H1 (cell line): Measurements from ENCODE around the gene DYTN. TPM values are rescaled to one million over a fixed set of nuclear protein-coding genes. Genes with fewer than 3 reads are reported as not detected.

Experiments
- CTCF ChIA-PET: fragments of 300-600 bp; sonication (Branson Sonifier 250); formaldehyde crosslinking; loops from one replicate; lab custom pipeline; 2021; ENCODE audit not compliant: partially characterized antibody; lab: Charles Lee
- POLR2A ChIA-PET: fragments of 300-600 bp; sonication (Branson Sonifier 250); formaldehyde crosslinking; loops from one replicate; lab custom pipeline; 2021; ENCODE audit warnings: inconsistent platforms; ENCODE audit not compliant: partially characterized antibody; lab: Charles Lee
- DNase-seq, 2 experiments: peaks; one replicate each; pipeline versions ENCODE4 v3.0.0 to v3.0.0-alpha.2; 2010 to 2022; ENCODE audit warnings: low spot score in 2 of 2, low read depth in 1 of 2, mixed read lengths in 1 of 2
- FAIRE-seq: peaks from 2 replicates; lab custom pipeline; 2011; peaks lifted over from hg19 to GRCh38; lab: Jason Lieb, UNC
- H2AFZ ChIP-seq: 2 replicates; pipeline ENCODE4 v1.8.1; 2012; ENCODE audit warnings: low read length, inconsistent platforms
- H2AK5ac ChIP-seq: 2 replicates; pipeline ENCODE4 v1.6.1; 2013; ENCODE audit warnings: low read depth, low read length
- H2BK120ac ChIP-seq: replicated peaks from 2 replicates; pipeline ENCODE3; 2013; ENCODE audit warnings: low read depth, low read length, inconsistent platforms
- H2BK12ac ChIP-seq: 2 replicates; pipeline ENCODE4 v1.6.1; 2013; ENCODE audit warnings: low read depth, low read length
- H2BK15ac ChIP-seq: 2 replicates; pipeline ENCODE4 v1.6.1; 2013; ENCODE audit warnings: low read length
- H2BK20ac ChIP-seq: 2 replicates; pipeline ENCODE4 v1.6.1; 2013; ENCODE audit warnings: low read length
- H2BK5ac ChIP-seq: 2 replicates; pipeline ENCODE4 v1.6.1; 2013; ENCODE audit warnings: low read depth, low read length
- H3K14ac ChIP-seq: 2 replicates; pipeline ENCODE4 v1.6.1; 2013; ENCODE audit warnings: inconsistent platforms; ENCODE audit not compliant: insufficient read length
- H3K18ac ChIP-seq: 2 replicates; pipeline ENCODE4 v1.6.1; 2013; ENCODE audit warnings: low read length; ENCODE audit errors: extremely low read depth
- H3K23ac ChIP-seq: 2 replicates; pipeline ENCODE4 v1.6.1; 2013; ENCODE audit warnings: inconsistent platforms; ENCODE audit not compliant: insufficient read length
- H3K23me2 ChIP-seq: 2 replicates; pipeline ENCODE4 v1.6.1; 2013; ENCODE audit warnings: low read depth, low read length
- H3K27ac ChIP-seq: 2 replicates; pipeline ENCODE4 v1.6.1; 2011; ENCODE audit warnings: low read depth, low read length, inconsistent platforms
- H3K27me3 ChIP-seq, 4 experiments: replicated peaks in 1 of 4; 1 replicate in 1 of 4; 2 replicates in 3 of 4; pipeline versions ENCODE4 v1.6.1 to v1.8.1; 2011 to 2013; ENCODE audit warnings: low read length in 3 of 4, mild to moderate bottlenecking in 3 of 4, inconsistent platforms in 2 of 4, mixed read lengths in 2 of 4, moderate library complexity in 1 of 4; ENCODE audit not compliant: control insufficient read depth in 3 of 4, insufficient read depth in 3 of 4; ENCODE audit errors: extremely low read depth in 1 of 4
- H3K36me3 ChIP-seq, 4 experiments: 2 replicates each; pipeline versions ENCODE4 v1.6.1 to v1.8.1; 2011 to 2013; ENCODE audit warnings: mild to moderate bottlenecking in 4 of 4, low read length in 3 of 4, moderate library complexity in 2 of 4, control low read depth in 1 of 4, inconsistent platforms in 1 of 4; ENCODE audit not compliant: insufficient read depth in 4 of 4, control insufficient read depth in 2 of 4
- H3K4ac ChIP-seq: replicated peaks from 2 replicates; pipeline ENCODE3; 2013; ENCODE audit warnings: low read length, low read depth, mixed read lengths, inconsistent platforms; ENCODE audit not compliant: insufficient read length
- H3K4me1 ChIP-seq, 4 experiments: replicated peaks in 1 of 4; 1 replicate in 1 of 4; 2 replicates in 3 of 4; pipeline versions ENCODE4 v1.6.1 to v1.8.1; 2011 to 2013; ENCODE audit warnings: low read length in 3 of 4, inconsistent platforms in 2 of 4, mixed read lengths in 1 of 4; ENCODE audit not compliant: insufficient read depth in 4 of 4, control insufficient read depth in 3 of 4
- H3K4me2 ChIP-seq, 2 experiments: 2 replicates each; pipeline versions ENCODE4 v1.6.1 to v1.8.1; 2011 to 2013; ENCODE audit warnings: low read depth in 2 of 2, low read length in 2 of 2, control low read depth in 1 of 2, inconsistent platforms in 1 of 2, mild to moderate bottlenecking in 1 of 2; ENCODE audit not compliant: insufficient read depth in 1 of 2
- H3K4me3 ChIP-seq, 4 experiments: fragments of 200-600, 300-600 bp in 1 of 4; sonication (generic), shearing (Covaris generic), sonication (Bioruptor Twin) in 1 of 4; 2 replicates each; pipeline versions ENCODE4 v1.5.1 to v1.8.1; 2011 to 2016; ENCODE audit warnings: low read length in 4 of 4, low read depth in 3 of 4, control low read depth in 2 of 4, inconsistent platforms in 2 of 4, mild to moderate bottlenecking in 2 of 4, mixed read lengths in 1 of 4, moderate library complexity in 1 of 4; ENCODE audit not compliant: insufficient read depth in 2 of 4; ENCODE audit errors: extremely low read depth in 1 of 4
- H3K56ac ChIP-seq: replicated peaks from 2 replicates; pipeline ENCODE3; 2013; ENCODE audit warnings: low read depth, mild to moderate bottlenecking, mixed read lengths, low read length, inconsistent platforms; ENCODE audit not compliant: insufficient read length
- H3K79me1 ChIP-seq: 2 replicates; pipeline ENCODE4 v1.6.1; 2013; ENCODE audit warnings: low read depth, low read length, control low read depth
- H3K79me2 ChIP-seq, 2 experiments: 2 replicates each; pipeline versions ENCODE4 v1.6.1 to v1.8.1; 2012 to 2013; ENCODE audit warnings: low read length in 2 of 2, mild to moderate bottlenecking in 2 of 2, inconsistent platforms in 1 of 2; ENCODE audit not compliant: insufficient read depth in 2 of 2, control insufficient read depth in 1 of 2
- H3K9ac ChIP-seq, 4 experiments: replicated peaks in 1 of 4; 1 replicate in 1 of 4; 2 replicates in 3 of 4; pipeline versions ENCODE4 v1.6.1 to v1.8.1; 2011 to 2013; ENCODE audit warnings: low read depth in 3 of 4, low read length in 3 of 4, control low read depth in 2 of 4, mild to moderate bottlenecking in 2 of 4, moderate library complexity in 2 of 4, inconsistent platforms in 1 of 4; ENCODE audit errors: extremely low read depth in 1 of 4
- H3K9me3 ChIP-seq, 2 experiments: 2 replicates each; pipeline versions ENCODE4 v1.6.1 to v1.8.1; 2012 to 2013; ENCODE audit warnings: mild to moderate bottlenecking in 2 of 2, moderate library complexity in 2 of 2, control low read depth in 1 of 2, inconsistent platforms in 1 of 2, low read depth in 1 of 2, low read length in 1 of 2, mixed read lengths in 1 of 2; ENCODE audit not compliant: insufficient read depth in 2 of 2
- H4K20me1 ChIP-seq, 2 experiments: replicated peaks in 1 of 2; 2 replicates each; pipeline versions ENCODE3 to v1.8.1; 2011 to 2013; ENCODE audit warnings: inconsistent platforms in 2 of 2, low read length in 2 of 2, mild to moderate bottlenecking in 1 of 2; ENCODE audit not compliant: insufficient read depth in 2 of 2, control insufficient read depth in 1 of 2
- H4K5ac ChIP-seq: 2 replicates; pipeline ENCODE4 v1.6.1; 2013; ENCODE audit warnings: low read length, low read depth, mixed read lengths, inconsistent platforms; ENCODE audit not compliant: insufficient read length
- H4K8ac ChIP-seq: 2 replicates; pipeline ENCODE4 v1.8.0; 2013; ENCODE audit warnings: mild to moderate bottlenecking, moderate library complexity, low read length, inconsistent platforms; ENCODE audit not compliant: insufficient read depth; ENCODE audit errors: extremely low read depth
- H4K91ac ChIP-seq: replicated peaks from 2 replicates; pipeline ENCODE3; 2013; ENCODE audit warnings: low read length, mixed read lengths, inconsistent platforms; ENCODE audit not compliant: insufficient read length
- BCL11A ChIP-seq, 2 experiments: IDR thresholded peaks; one replicate each; pipeline ENCODE4 v1.6.1; 2011; ENCODE audit warnings: low read depth in 2 of 2, low read length in 2 of 2, mild to moderate bottlenecking in 2 of 2
- EZH2 ChIP-seq: fragments of 200-600 bp; sonication (generic); IDR thresholded peaks from 2 replicates; pipeline ENCODE4 v1.7.1; 2012; ENCODE audit warnings: low read depth, mild to moderate bottlenecking, moderate library complexity, low read length, inconsistent platforms; ENCODE audit not compliant: severe bottlenecking
- GTF2F1 ChIP-seq: IDR thresholded peaks from 2 replicates; pipeline ENCODE4 v1.6.1; 2012; ENCODE audit warnings: low read depth, low read length, improper control_type of control experiment, borderline replicate concordance
- JUN ChIP-seq: IDR thresholded peaks from 2 replicates; pipeline ENCODE4 v1.6.1; 2011; ENCODE audit warnings: low read depth, mild to moderate bottlenecking, improper control_type of control experiment, low read length
- KDM4A ChIP-seq: IDR thresholded peaks from one replicate; pipeline ENCODE4 v1.7.1; 2012; ENCODE audit warnings: low read depth, mild to moderate bottlenecking, moderate library complexity, low read length, inconsistent platforms; ENCODE audit not compliant: severe bottlenecking
- MAFK ChIP-seq: IDR thresholded peaks from 2 replicates; pipeline ENCODE4 v1.6.1; 2012; ENCODE audit warnings: low read depth, mild to moderate bottlenecking, improper control_type of control experiment, low read length
- RXRA ChIP-seq: IDR thresholded peaks from 2 replicates; pipeline ENCODE4 v1.6.1; 2011; ENCODE audit warnings: low read depth, mild to moderate bottlenecking, low read length, moderate library complexity; ENCODE audit not compliant: insufficient read depth
- SP2 ChIP-seq: IDR thresholded peaks from 2 replicates; pipeline ENCODE4 v1.6.1; 2012; ENCODE audit warnings: mild to moderate bottlenecking, low read length, inconsistent platforms
- WGBS, 2 experiments: shearing (Covaris generic) in 1 of 2; methylation state at CpG; one replicate each; pipeline versions ENCODE4 v1.1.6 to v1.1.7; 2013 to 2015; ENCODE audit warnings: low lambda C conversion rate in 2 of 2, mixed read lengths in 2 of 2, inconsistent platforms in 1 of 2, low coverage in 1 of 2, missing lambda C conversion rate in 1 of 2; ENCODE audit not compliant: insufficient replicate concordance in 2 of 2, insufficient coverage in 1 of 2, insufficient read length in 1 of 2; ENCODE audit errors: extremely low coverage in 1 of 2, missing lambda C conversion rate in 1 of 2; 5-methylcytosine and 5-hydroxymethylcytosine counted together
- polyA plus RNA-seq, 7 experiments: library from polyadenylated mRNA; depleted of rRNA in 3 of 7; stranded (reverse) in 5 of 7; unstranded in 2 of 7; fragments of >200 nt in 5 of 7; fragments of 200-250 nt in 2 of 7; gene quantifications; 1 replicate in 5 of 7; 2 replicates in 1 of 7; 4 replicates in 1 of 7; pipeline versions ENCODE4 v1.2.1 to v1.2.3, GENCODE V29; 2011 to 2013; ENCODE audit warnings: missing spikeins in 2 of 7, mixed read lengths in 2 of 7
- total RNA-seq: library from RNA; stranded (reverse); fragmentation: NEBNext Ultra II Directional; extraction: Animal tissue kit (Norgen Biotek cat#: 25700); gene quantifications from 2 replicates; pipeline ENCODE4 v1.2.1, GENCODE V29; 2021

The DYTN gene
- total and polyA plus RNA-seq, 2 of the 8 experiments (the other 6 are each of a cell fraction or from before 2014, with no cell fraction given), result not detected

GRCh38 chr2:206765242-206766056 lies 47.3 kb upstream of the DYTN start, which contains the start of the genes FASTKD2 and MDH1B:
Gene FASTKD2 (plus strand): TSS chr2:206765606. CDS start chr2:206766694, 1,088 bp downstream.
Gene MDH1B (minus strand): TSS chr2:206765328. CDS start chr2:206765271, 57 bp downstream.
- H3K4me3 ChIP-seq, result peak within 1 kb of the TSS; percentile 85 to 98 (median 92)
- no peak within 1 kb of the TSS for H2BK20ac ChIP-seq
- peaks cover 6% of the 10 kb centered on the region for H3K23me2 ChIP-seq
- peak within 1 kb of the TSS; percentile 92; the same call in 1 of the 2 replicates for H2BK15ac ChIP-seq
- no peaks in the 10 kb centered on the region for H3K9me3 ChIP-seq
- no peaks in the 10 kb centered on the region for H3K27me3 ChIP-seq
- peak within 1 kb of the TSS; percentile 99 for H4K8ac ChIP-seq
- ChIA-PET POLR2A (interaction anchor here (0.7 to 1.7 kb wide), 10 partner anchors 9 to 112 kb away, joined by 3 to 5 read pairs (median 3); no protein-coding TSS in a partner anchor), CTCF (interaction anchor here (0.6 to 2.8 kb wide), 2 partner anchors 16 to 339 kb away, joined by 3 to 18 read pairs; no protein-coding TSS in a partner anchor)
- peak within 1 kb of the TSS; percentile 70 for H3K56ac ChIP-seq
- no peak within 1 kb of the TSS for H3K23ac ChIP-seq
- DNase-seq (peak; percentile 57 to 87), FAIRE-seq (peak; percentile 76)
- peak within 1 kb of the TSS; percentile 99 for H3K18ac ChIP-seq
- no peak within 1 kb of the TSS for H2BK120ac ChIP-seq
- H2AFZ ChIP-seq, result peak within 1 kb of the TSS; percentile 100
- H2BK12ac ChIP-seq, result peak within 1 kb of the TSS; percentile 91; the same call in 1 of the 2 replicates
- 1% methylated on average over 46 of the region's 46 CpGs; no CpG with 5 or more reads in 1 of the 2 experiments for WGBS, 2 experiments
- H3K4me1 ChIP-seq, result no peaks in the 10 kb centered on the region
- peak within 1 kb of the TSS; percentile 72 to 91 for H3K4me2 ChIP-seq
- H4K91ac ChIP-seq, result peak within 1 kb of the TSS; percentile 87
- H4K5ac ChIP-seq, result peak within 1 kb of the TSS; percentile 92
- peak within 1 kb of the TSS; percentile 82 for H3K27ac ChIP-seq
- peaks cover 4% of the 10 kb centered on the region; the same call in 1 of the 2 replicates for H3K79me1 ChIP-seq
- H3K79me2 ChIP-seq, result peaks cover 0 to 28% of the 10 kb centered on the region in 2 experiments; a peak in 3 of 4 replicates
- peak within 1 kb of the TSS; percentile 74 for H3K14ac ChIP-seq
- peaks cover 0 to 1% of the 10 kb centered on the region in 2 experiments for H4K20me1 ChIP-seq
- peak within 1 kb of the TSS; percentile 91 for H2BK5ac ChIP-seq
- H3K36me3 ChIP-seq, result peaks cover 3 to 20% (median 4%) of the 10 kb centered on the region in 4 experiments; a peak in 4 of 8 replicates
- peak within 1 kb of the TSS; percentile 80 to 98 (median 92) for H3K9ac ChIP-seq
- H3K4ac ChIP-seq, result peak within 1 kb of the TSS; percentile 71
- no peak within 1 kb of the TSS for H2AK5ac ChIP-seq
- TF ChIP-seq SP2 (no peak), JUN (no peak), RXRA (no peak), GTF2F1 (no peak), KDM4A (peak; percentile 83), EZH2 (no peak), BCL11A (IDR thresholded peaks at IDR 0.05; ENCODE audit: low read depth in 2 of 2, low read length in 2 of 2) (no peak), MAFK (no peak)
